ENCODE results near the gene COPS9.

DNA sequence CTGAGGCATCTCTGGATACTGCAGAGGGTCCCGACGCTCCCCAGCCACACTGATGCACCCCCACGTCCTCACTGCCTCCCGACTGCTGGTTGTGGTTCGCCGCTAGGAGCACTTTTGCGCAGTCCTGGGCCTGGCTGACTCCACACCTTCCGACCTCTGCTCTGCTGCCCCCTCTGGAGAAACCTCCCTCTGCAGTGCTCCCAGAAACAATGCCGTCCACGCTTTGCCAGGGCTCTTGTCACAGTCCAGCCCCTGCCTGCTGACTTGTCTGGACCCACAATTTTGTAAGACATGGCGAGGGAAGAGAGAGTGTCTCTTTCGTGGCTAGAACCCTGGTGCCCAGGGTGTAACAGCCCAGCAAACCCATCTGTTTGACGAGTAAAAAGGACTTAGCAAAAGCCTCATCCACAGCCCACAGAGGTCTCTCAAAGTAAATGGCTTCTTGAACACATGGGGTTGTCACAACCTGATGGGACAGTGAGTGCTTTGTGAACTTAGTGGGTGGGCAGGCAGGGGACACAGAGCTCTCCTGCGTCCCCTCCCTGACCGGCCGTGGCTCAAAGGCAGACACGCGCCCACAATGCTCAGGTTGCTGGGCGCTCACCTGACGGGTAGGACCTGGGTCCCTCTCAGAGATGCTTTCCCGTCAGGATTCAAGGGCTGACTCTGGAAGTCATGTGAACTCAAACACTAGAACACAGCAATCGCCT, 4.0 kb downstream of the COPS9 start:
- TF ChIP-seq POLR2AphosphoS5 (IDR thresholded peaks at IDR 0.05; ENCODE audit: low read depth, low read length) = no peak
- no peak for TF ChIP-seq POLR2A (IDR thresholded peaks at IDR 0.05; ENCODE audit: low read depth, low read length)
- TF ChIP-seq TAF1 (IDR thresholded peaks at IDR 0.05; ENCODE audit: low read depth, low read length) = no peak
- no peak for TF ChIP-seq SPI1 (IDR thresholded peaks at IDR 0.05; ENCODE audit: low read depth, low read length)
- no peak for TF ChIP-seq POU2F2 (IDR thresholded peaks at IDR 0.05; ENCODE audit: low read depth, low read length)
